Caco-2 (cell line): ENCODE measurements around the gene PI4KA. TPM values are rescaled to one million over a fixed set of nuclear protein-coding genes. Genes with fewer than 3 reads are reported as not detected.

Experiments
- BruUV-seq: library from RNA; stranded (reverse); fragments of 400-500 nt; replicated peaks from 2 replicates; lab custom pipeline; 2021; lab: Mats Ljungman, UMichigan
- CTCF ChIA-PET: fragments of 300-600 bp; sonication (Branson Sonifier 250); formaldehyde crosslinking; loops from one replicate; lab custom pipeline; 2022; ENCODE audit warnings: antibody characterized with exemption; lab: Charles Lee
- POLR2A ChIA-PET: fragments of 300-600 bp; sonication (Branson Sonifier 250); formaldehyde crosslinking; loops from one replicate; lab custom pipeline; 2022; ENCODE audit warnings: antibody characterized with exemption; lab: Charles Lee
- DNase-seq, 2 experiments: peaks; one replicate each; pipeline versions ENCODE4 v3.0.0 to v3.0.0-alpha.2; 2020 to 2022
- H3K27me3 ChIP-seq: replicated peaks from 2 replicates; pipeline ENCODE4 v1.6.0; 2011; ENCODE audit warnings: low read length; ENCODE audit not compliant: control insufficient read depth, insufficient read depth
- H3K36me3 ChIP-seq: 2 replicates; pipeline ENCODE4 v1.5.1; 2011; ENCODE audit warnings: low read length; ENCODE audit not compliant: control insufficient read depth, insufficient read depth
- H3K4me1 ChIP-seq: fragments of 250-450 bp; sonication (Bioruptor Pico); 2 replicates; pipeline ENCODE4 v1.5.1; 2020; ENCODE audit warnings: mild to moderate bottlenecking
- H3K4me3 ChIP-seq: 2 replicates; pipeline ENCODE4 v1.5.1; 2011; ENCODE audit warnings: low read depth, mild to moderate bottlenecking, control low read depth, low read length
- H3K9me3 ChIP-seq: fragments of 250-450 bp; sonication (Bioruptor Pico); 2 replicates; pipeline ENCODE4 v1.5.1; 2020; ENCODE audit warnings: mild to moderate bottlenecking, moderate library complexity
- H3K27ac Mint-ChIP-seq: one replicate; pipeline ENCODE4 v1.8.0; 2022; ENCODE audit warnings: mixed read lengths; ENCODE audit not compliant: unreplicated experiment
- H3K27me3 Mint-ChIP-seq: one replicate; pipeline ENCODE4 v1.8.0; 2022; ENCODE audit warnings: mixed read lengths; ENCODE audit not compliant: insufficient read depth, unreplicated experiment
- H3K36me3 Mint-ChIP-seq: one replicate; pipeline ENCODE4 v1.8.0; 2022; ENCODE audit warnings: mild to moderate bottlenecking, mixed read lengths; ENCODE audit not compliant: insufficient read depth, unreplicated experiment
- H3K4me1 Mint-ChIP-seq: one replicate; pipeline ENCODE4 v1.8.0; 2022; ENCODE audit warnings: low read depth, mixed read lengths; ENCODE audit not compliant: unreplicated experiment
- H3K4me3 Mint-ChIP-seq: one replicate; pipeline ENCODE4 v1.8.0; 2022; ENCODE audit warnings: mild to moderate bottlenecking, moderate library complexity, mixed read lengths; ENCODE audit not compliant: unreplicated experiment
- H3K9me3 Mint-ChIP-seq: one replicate; pipeline ENCODE4 v1.8.0; 2022; ENCODE audit warnings: mixed read lengths; ENCODE audit not compliant: unreplicated experiment
- intact Hi-C: fragments of 100-400 bp; cut with micrococcal nuclease; formaldehyde crosslinking; loops from one replicate; pipeline ENCODE4 v1.10.0; 2022; ENCODE audit not compliant: unreplicated experiment
- total RNA-seq: library from RNA; stranded (reverse); gene quantifications from 2 replicates; pipeline ENCODE4 v1.2.3, GENCODE V29; 2022
- TF ChIP-seq, protein P1 (sequence below), 2 experiments: fragments of 200-600 bp in 1 of 2; IDR thresholded peaks; 1 replicate in 1 of 2; 2 replicates in 1 of 2; pipeline versions ENCODE4 v1.5.1 to v1.8.0; 2011 to 2022; ENCODE audit warnings: antibody characterized with exemption in 1 of 2, control low read depth in 1 of 2, inconsistent platforms in 1 of 2, low read depth in 1 of 2, low read length in 1 of 2, mild to moderate bottlenecking in 1 of 2, moderate library complexity in 1 of 2; ENCODE audit not compliant: insufficient read depth in 1 of 2, severe bottlenecking in 1 of 2, unreplicated experiment in 1 of 2

PI4KA gene
- total RNA-seq, 1 experiment from 2014 or later, result 66.9 TPM

DNA sequence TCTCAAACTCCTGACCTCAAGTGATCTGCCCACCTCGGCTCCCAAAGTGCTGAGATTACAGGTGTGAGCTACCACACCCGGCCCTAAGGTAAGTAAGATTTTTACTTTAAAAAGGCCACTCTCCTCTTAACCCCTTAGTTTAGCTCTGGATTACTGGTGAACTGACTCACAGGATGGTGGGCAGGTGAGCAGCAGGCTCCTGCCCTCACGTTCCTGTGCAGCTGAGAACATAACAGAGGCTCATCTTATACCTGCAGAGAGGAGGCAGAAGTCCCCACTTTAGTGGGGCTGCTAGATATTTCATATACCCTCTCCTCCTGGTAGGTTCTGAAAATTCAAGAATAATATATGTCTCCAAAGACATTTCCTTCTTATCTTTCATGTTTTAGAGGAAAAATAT is 101.8 kb downstream of the PI4KA start:
- BruUV-seq, result no TSS peak
- no peak overlapping the region for H3K27ac Mint-ChIP-seq
- Histone ChIP-seq H3K4me3 (no peak overlapping the region), H3K27me3 (no peaks in the 10 kb centered on the region), H3K36me3 (no peaks in the 10 kb centered on the region; the same call in 1 of the 2 replicates), H3K9me3 (no peaks in the 10 kb centered on the region), H3K4me1 (no peaks in the 10 kb centered on the region)
- ChIA-PET CTCF (interaction anchor here (0.7 kb wide), 1 partner anchor 23 kb away, joined by 3 read pairs; no protein-coding TSS in a partner anchor), POLR2A (interaction anchor here (0.6 kb wide), 1 partner anchor 30 kb away, joined by 3 read pairs; no protein-coding TSS in a partner anchor)
- H3K9me3 Mint-ChIP-seq, result no peaks in the 10 kb centered on the region
- intact Hi-C loops, result no loop called here
- H3K27me3 Mint-ChIP-seq, result no peaks in the 10 kb centered on the region
- H3K4me1 Mint-ChIP-seq, result no peaks in the 10 kb centered on the region
- TF ChIP-seq, protein P1, sequence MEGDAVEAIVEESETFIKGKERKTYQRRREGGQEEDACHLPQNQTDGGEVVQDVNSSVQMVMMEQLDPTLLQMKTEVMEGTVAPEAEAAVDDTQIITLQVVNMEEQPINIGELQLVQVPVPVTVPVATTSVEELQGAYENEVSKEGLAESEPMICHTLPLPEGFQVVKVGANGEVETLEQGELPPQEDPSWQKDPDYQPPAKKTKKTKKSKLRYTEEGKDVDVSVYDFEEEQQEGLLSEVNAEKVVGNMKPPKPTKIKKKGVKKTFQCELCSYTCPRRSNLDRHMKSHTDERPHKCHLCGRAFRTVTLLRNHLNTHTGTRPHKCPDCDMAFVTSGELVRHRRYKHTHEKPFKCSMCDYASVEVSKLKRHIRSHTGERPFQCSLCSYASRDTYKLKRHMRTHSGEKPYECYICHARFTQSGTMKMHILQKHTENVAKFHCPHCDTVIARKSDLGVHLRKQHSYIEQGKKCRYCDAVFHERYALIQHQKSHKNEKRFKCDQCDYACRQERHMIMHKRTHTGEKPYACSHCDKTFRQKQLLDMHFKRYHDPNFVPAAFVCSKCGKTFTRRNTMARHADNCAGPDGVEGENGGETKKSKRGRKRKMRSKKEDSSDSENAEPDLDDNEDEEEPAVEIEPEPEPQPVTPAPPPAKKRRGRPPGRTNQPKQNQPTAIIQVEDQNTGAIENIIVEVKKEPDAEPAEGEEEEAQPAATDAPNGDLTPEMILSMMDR (IDR thresholded peaks at IDR 0.05; ENCODE audit: insufficient read depth in 1 of 2, low read depth in 1 of 2, low read length in 1 of 2, severe bottlenecking in 1 of 2, unreplicated experiment in 1 of 2), result no peak
- peaks cover 27% of the 10 kb centered on the region for H3K36me3 Mint-ChIP-seq
- no peak overlapping the region for H3K4me3 Mint-ChIP-seq
- no peak for DNase-seq

DNA sequence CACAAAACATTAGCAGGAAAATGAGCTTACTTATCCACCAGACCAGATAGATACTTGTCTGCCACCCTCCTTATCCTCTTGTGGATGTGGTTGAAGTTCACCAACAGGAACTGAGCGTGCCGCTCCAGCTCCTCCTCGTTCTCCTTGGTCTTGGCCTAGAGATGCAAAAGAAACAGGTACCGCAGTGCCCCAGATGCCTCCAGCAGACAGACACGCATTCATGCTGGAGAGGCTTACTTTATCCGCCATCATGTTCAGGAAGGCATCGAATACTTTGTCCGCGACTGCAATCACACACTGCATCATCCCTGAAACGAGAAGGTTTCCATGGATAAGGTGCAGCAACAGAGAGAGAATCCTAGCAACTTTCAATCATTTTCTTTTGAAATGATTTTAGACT is 105.7 kb downstream of the PI4KA start:
- Histone ChIP-seq H3K4me3 (no peak overlapping the region), H3K27me3 (no peaks in the 10 kb centered on the region), H3K36me3 (no peaks in the 10 kb centered on the region), H3K4me1 (no peaks in the 10 kb centered on the region), H3K9me3 (no peaks in the 10 kb centered on the region)
- intact Hi-C loops, result no loop called here
- Mint-ChIP-seq H3K4me1 (no peaks in the 10 kb centered on the region), H3K9me3 (no peaks in the 10 kb centered on the region), H3K36me3 (peaks cover 20% of the 10 kb centered on the region), H3K27ac (no peak overlapping the region), H3K27me3 (no peaks in the 10 kb centered on the region), H3K4me3 (no peak overlapping the region)
- ChIA-PET CTCF (no interaction called here), POLR2A (no interaction called here)
- TF ChIP-seq, protein P1 (IDR thresholded peaks at IDR 0.05; ENCODE audit: insufficient read depth in 1 of 2, low read depth in 1 of 2, low read length in 1 of 2, severe bottlenecking in 1 of 2, unreplicated experiment in 1 of 2), result no peak
- BruUV-seq, result no TSS peak
- DNase-seq, result no peak

DNA sequence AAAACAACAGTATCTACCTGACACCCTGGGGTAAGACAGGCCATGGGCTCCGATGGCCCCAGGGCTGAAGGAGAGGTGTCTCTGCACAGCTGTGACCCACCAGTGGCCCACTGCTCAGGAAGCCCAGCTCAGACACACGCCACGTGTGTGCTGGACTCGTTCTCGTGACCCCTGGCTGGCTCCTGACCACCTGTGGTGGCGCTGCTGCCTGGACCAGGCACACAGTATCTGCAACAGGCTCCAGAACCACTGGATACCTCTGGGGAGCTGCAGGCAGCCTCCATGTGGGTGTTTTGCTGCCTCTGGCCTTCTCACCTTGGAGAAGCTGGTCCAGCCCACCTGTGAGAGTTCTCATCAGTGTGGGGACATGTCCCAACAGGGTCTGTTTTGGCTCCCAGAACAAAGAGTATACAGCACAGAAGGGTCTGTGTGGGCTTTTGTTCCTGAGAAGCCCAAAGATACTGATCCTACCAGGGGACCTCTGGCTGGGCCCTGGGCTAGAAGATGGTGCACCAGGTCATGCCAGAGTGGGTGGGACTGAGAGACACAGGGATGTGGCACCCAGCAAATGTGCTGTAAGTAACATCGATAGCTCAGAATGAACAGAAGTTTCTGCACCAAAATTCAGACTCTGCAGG is 106.4 kb downstream of the PI4KA start:
- no peaks in the 10 kb centered on the region for H3K27me3 Mint-ChIP-seq
- intact Hi-C loops, result no loop called here
- H3K4me3 Mint-ChIP-seq, result no peak overlapping the region
- ChIA-PET POLR2A (no interaction called here), CTCF (interaction anchor here (0.6 kb wide), 1 partner anchor 32 kb away, joined by 3 read pairs; no protein-coding TSS in a partner anchor)
- no peaks in the 10 kb centered on the region for H3K27me3 ChIP-seq
- no peaks in the 10 kb centered on the region for H3K9me3 Mint-ChIP-seq
- BruUV-seq, result no TSS peak
- H3K9me3 ChIP-seq, result no peaks in the 10 kb centered on the region
- DNase-seq, result no peak
- TF ChIP-seq, protein P1 (IDR thresholded peaks at IDR 0.05; ENCODE audit: insufficient read depth in 1 of 2, low read depth in 1 of 2, low read length in 1 of 2, severe bottlenecking in 1 of 2, unreplicated experiment in 1 of 2), result no peak
- H3K4me1 Mint-ChIP-seq, result no peaks in the 10 kb centered on the region
- H3K4me3 ChIP-seq, result no peak overlapping the region
- H3K27ac Mint-ChIP-seq, result no peak overlapping the region
- H3K36me3 ChIP-seq, result no peaks in the 10 kb centered on the region; the same call in 1 of the 2 replicates
- peaks cover 14% of the 10 kb centered on the region for H3K36me3 Mint-ChIP-seq
- H3K4me1 ChIP-seq, result no peaks in the 10 kb centered on the region
